ENCODE results near the gene MED26.

- TF ChIP-seq EZH2 (IDR thresholded peaks at IDR 0.05; ENCODE audit: insufficient read depth, poor library complexity, severe bottlenecking) (no peak), EZH2phosphoT487 (IDR thresholded peaks at IDR 0.05; ENCODE audit: insufficient read depth, low read depth) (no peak)
Observed at GRCh38 chr19:16612636-16613035, 15.4 kb downstream of the MED26 start.

Data from GM23248 (cell line).